ENCODE measurements around the gene CHIT1. TPM values are rescaled to one million over a fixed set of nuclear protein-coding genes. Genes with fewer than 3 reads are reported as not detected.
"Not testable (repeated sequence)": the region's sequence is repeated elsewhere in the genome, so short reads cannot be mapped to it uniquely, and the experiment has no call there.

Gene CHIT1
- total RNA-seq, 4 donors from 2014 or later: 0.20 TPM; not detected in 3

DNA sequence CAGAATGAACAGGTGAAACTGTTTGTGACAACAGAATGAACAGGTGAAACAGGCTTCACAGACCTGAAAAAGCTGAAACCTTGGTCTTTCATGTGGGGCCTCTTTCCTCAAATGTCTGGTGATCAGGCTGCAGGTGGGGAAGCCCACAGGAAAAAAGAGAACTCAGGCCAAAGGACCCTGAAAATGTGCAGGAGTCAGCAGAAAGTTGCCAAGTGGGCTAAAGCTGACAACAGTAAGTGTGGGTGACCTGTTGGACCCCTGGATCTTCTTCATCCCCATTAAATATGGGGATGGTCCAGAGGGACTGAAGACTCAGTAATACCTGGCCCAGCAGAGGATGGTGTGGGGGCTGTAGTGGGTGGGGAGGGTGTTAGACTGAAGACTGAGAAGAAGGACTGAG is 9.1 kb upstream of the CHIT1 start:
- Histone ChIP-seq H3K4me1 (no peaks in the 10 kb centered on the region), H3K9me3 (no peaks in the 10 kb centered on the region), H3K36me3 (no peaks in the 10 kb centered on the region), H3K27me3 (peaks cover 0 to 8% (median 0%) of the 10 kb centered on the region in 3 donors), H3K4me3 (no peak overlapping the region), H3K27ac (no peak overlapping the region)
- ATAC-seq: no peak
- in situ Hi-C loops (cut with MboI; ENCODE audit: low sequenced_read_pairs in 4 of 4): no loop called here
- DNase-seq: no peak
- intact Hi-C loops (cut with DNase I; ENCODE audit: low total_unique reads): no loop called here
- TF ChIP-seq, protein P1, sequence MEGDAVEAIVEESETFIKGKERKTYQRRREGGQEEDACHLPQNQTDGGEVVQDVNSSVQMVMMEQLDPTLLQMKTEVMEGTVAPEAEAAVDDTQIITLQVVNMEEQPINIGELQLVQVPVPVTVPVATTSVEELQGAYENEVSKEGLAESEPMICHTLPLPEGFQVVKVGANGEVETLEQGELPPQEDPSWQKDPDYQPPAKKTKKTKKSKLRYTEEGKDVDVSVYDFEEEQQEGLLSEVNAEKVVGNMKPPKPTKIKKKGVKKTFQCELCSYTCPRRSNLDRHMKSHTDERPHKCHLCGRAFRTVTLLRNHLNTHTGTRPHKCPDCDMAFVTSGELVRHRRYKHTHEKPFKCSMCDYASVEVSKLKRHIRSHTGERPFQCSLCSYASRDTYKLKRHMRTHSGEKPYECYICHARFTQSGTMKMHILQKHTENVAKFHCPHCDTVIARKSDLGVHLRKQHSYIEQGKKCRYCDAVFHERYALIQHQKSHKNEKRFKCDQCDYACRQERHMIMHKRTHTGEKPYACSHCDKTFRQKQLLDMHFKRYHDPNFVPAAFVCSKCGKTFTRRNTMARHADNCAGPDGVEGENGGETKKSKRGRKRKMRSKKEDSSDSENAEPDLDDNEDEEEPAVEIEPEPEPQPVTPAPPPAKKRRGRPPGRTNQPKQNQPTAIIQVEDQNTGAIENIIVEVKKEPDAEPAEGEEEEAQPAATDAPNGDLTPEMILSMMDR (IDR thresholded peaks at IDR 0.05 in 4 of 5, conservative IDR thresholded peaks at IDR 0.05 in 1 of 5): no peak
- TF ChIP-seq POLR2A (IDR thresholded peaks at IDR 0.05): no peak

DNA sequence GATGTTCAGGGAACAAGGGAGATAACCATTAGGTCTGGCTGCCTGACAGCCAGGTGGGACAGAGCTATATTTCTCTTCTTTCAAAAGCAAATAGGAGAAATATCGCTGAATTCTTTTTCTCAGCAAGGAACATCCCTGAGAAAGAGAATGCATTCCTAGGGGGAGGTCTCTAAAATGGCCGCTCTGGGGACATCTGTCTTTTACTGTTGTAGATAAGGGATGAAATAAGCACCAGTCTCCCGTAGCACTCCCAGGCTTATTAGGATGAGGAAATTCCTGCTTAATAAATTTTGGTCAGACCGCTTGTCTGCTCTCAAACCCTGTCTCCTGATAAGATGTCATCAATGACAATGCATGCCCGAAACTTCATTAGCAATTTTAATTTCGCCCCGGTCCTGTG is 5.4 kb upstream of the CHIT1 start:
- intact Hi-C loops (cut with DNase I; ENCODE audit: low total_unique reads); H3K27me3 ChIP-seq; H3K4me3 ChIP-seq; DNase-seq; H3K27ac ChIP-seq; in situ Hi-C loops (cut with MboI; ENCODE audit: low sequenced_read_pairs in 4 of 4); H3K9me3 ChIP-seq; H3K4me1 ChIP-seq; H3K36me3 ChIP-seq; ATAC-seq: not testable (repeated sequence)

DNA sequence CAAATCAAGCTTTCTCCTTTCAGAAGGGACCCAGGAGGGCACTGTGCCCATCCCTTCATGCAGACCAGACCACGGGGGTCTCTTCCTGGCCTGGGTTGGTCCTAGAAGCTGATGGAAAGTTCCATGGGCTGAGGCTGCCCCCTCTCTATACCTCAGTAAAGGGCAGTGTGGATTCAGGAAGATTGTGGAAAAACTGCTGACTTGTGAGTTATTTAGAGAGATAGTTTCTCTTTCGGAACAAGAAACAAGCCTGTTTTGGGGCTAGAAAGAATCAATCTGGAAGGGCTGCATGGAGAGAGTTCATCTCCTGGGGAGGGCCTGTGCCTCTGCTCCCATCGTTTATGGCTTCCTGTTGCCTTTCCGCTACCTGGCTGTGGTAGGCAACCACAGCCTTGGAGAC is 803 bp downstream of the CHIT1 start:
- Histone ChIP-seq H3K4me3 (no peak overlapping the region), H3K9me3 (no peaks in the 10 kb centered on the region), H3K4me1 (no peaks in the 10 kb centered on the region), H3K27ac (no peak overlapping the region), H3K27me3 (peaks cover 0 to 2% (median 0%) of the 10 kb centered on the region in 3 donors), H3K36me3 (no peaks in the 10 kb centered on the region)
- intact Hi-C loops (cut with DNase I; ENCODE audit: low total_unique reads) (no loop called here), in situ Hi-C loops (cut with MboI; ENCODE audit: low sequenced_read_pairs in 4 of 4) (no loop called here)
- no peak for ATAC-seq
- TF ChIP-seq, protein P1 (IDR thresholded peaks at IDR 0.05 in 4 of 5, conservative IDR thresholded peaks at IDR 0.05 in 1 of 5): no peak
- TF ChIP-seq POLR2A (IDR thresholded peaks at IDR 0.05): no peak
- DNase-seq: no peak

DNA sequence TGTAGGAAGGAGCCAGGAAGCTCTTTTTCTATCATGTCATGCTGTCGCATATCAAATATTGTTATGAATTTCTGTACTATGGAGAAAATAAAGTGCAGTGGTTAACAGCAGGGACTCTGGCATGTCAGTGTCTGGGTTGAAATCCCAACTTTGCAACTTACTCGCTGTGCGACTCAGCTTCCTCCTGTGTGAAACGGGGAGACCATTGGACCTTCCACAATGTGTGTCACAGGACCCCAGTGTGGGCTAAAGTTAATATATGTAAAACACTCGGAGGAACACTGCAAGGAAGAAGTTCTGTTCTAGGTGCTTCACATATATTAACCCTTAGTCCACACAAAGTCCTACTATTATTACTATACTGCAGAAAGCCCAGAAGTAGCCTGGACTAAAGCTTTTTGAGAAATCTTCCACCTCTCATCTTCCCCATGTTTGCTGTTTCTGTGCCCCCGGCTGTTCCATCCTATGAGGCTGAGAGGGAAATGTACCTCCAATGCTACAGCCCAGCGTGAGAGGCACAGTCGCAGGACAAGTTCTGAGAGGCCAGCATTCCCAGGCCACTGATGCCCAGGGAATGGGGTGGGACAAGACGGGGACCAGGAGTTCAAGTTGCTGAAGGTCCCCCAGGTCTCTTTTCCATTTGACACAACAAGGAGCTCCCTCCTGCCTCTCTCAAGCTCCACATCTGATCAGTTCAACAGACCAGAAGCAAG is 1.9 kb downstream of the CHIT1 start:
- H3K4me3 ChIP-seq: no peak overlapping the region
- intact Hi-C loops (cut with DNase I; ENCODE audit: low total_unique reads) (no loop called here), in situ Hi-C loops (cut with MboI; ENCODE audit: low sequenced_read_pairs in 4 of 4) (no loop called here)
- DNase-seq (no peak), ATAC-seq (no peak)
- TF ChIP-seq, protein P1 (IDR thresholded peaks at IDR 0.05 in 4 of 5, conservative IDR thresholded peaks at IDR 0.05 in 1 of 5): no peak
- no peak for TF ChIP-seq POLR2A (IDR thresholded peaks at IDR 0.05)
- H3K27me3 ChIP-seq: peaks cover 0 to 2% (median 0%) of the 10 kb centered on the region in 3 donors
- no peaks in the 10 kb centered on the region for H3K9me3 ChIP-seq
- no peak overlapping the region for H3K27ac ChIP-seq
- no peaks in the 10 kb centered on the region for H3K36me3 ChIP-seq
- H3K4me1 ChIP-seq: no peaks in the 10 kb centered on the region

DNA sequence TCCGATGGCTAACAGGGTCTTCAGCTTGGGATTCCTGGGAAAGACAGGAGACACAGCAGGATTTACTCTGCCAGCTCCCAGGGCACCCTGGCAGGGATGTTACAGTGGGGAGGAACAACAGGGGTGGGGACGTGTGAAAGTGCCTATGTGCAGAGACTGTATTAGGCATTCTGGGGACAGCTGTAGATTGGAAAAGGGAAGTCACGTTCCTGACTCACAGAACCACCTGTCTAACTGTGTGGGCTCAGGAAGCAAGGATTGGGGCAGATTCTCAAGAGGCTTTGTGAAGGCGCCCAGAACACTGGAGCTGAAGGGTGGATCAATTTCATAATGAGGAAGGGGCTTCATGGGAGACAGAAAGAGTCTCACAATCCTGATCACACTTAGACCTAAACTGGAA is 4.4 kb downstream of the CHIT1 start:
- intact Hi-C loops (cut with DNase I; ENCODE audit: low total_unique reads) (no loop called here), in situ Hi-C loops (cut with MboI; ENCODE audit: low sequenced_read_pairs in 4 of 4) (no loop called here)
- ATAC-seq (no peak), DNase-seq (no peak)
- Histone ChIP-seq H3K27me3 (no peaks in the 10 kb centered on the region), H3K9me3 (no peaks in the 10 kb centered on the region), H3K36me3 (no peaks in the 10 kb centered on the region), H3K4me1 (no peaks in the 10 kb centered on the region), H3K27ac (no peak overlapping the region), H3K4me3 (no peak overlapping the region)
- TF ChIP-seq, protein P1 (IDR thresholded peaks at IDR 0.05 in 4 of 5, conservative IDR thresholded peaks at IDR 0.05 in 1 of 5): no peak
- TF ChIP-seq POLR2A (IDR thresholded peaks at IDR 0.05): no peak
